A673 (cell line): Measurements from ENCODE around the gene CSTF3. TPM values are rescaled to one million over a fixed set of nuclear protein-coding genes. Genes with fewer than 3 reads are reported as not detected.

Experiments
- BruUV-seq: library from RNA; stranded (reverse); fragments of 400-500 nt; replicated peaks from 2 replicates; lab custom pipeline; 2021; lab: Mats Ljungman, UMichigan
- CTCF ChIA-PET: fragments of 300-600 bp; sonication (Branson Sonifier 250); formaldehyde crosslinking; loops from one replicate; lab custom pipeline; 2022; ENCODE audit warnings: antibody characterized with exemption; lab: Charles Lee
- POLR2A ChIA-PET: fragments of 300-600 bp; sonication (Branson Sonifier 250); formaldehyde crosslinking; loops from one replicate; lab custom pipeline; 2022; ENCODE audit warnings: antibody characterized with exemption; ENCODE audit not compliant: low non-redundant PET; lab: Charles Lee
- DNase-seq: peaks from one replicate; pipeline ENCODE4 v3.0.0-alpha.2; 2015; ENCODE audit warnings: low spot score
- H3K27ac ChIP-seq: fragments of 200-600 bp; sonication (generic); 2 replicates; pipeline ENCODE4 v1.5.1; 2016; ENCODE audit warnings: mixed run types, low read depth, mild to moderate bottlenecking, mixed read lengths, antibody characterized with exemption, low read length; ENCODE audit not compliant: poor library complexity, severe bottlenecking
- H3K27me3 ChIP-seq: fragments of 200-600 bp; sonication (generic); replicated peaks from 2 replicates; pipeline ENCODE4 v1.6.1; 2017; ENCODE audit warnings: mixed run types, low read depth, mild to moderate bottlenecking, mixed read lengths, antibody characterized with exemption, low read length; ENCODE audit not compliant: insufficient read depth, poor library complexity
- H3K36me3 ChIP-seq: fragments of 200-600 bp; sonication (generic); 2 replicates; pipeline ENCODE4 v1.6.1; 2016; ENCODE audit warnings: mixed run types, mild to moderate bottlenecking, mixed read lengths, antibody characterized with exemption, low read length; ENCODE audit not compliant: insufficient read depth, poor library complexity, severe bottlenecking
- H3K4me1 ChIP-seq: fragments of 200-600 bp; sonication (generic); 2 replicates; pipeline ENCODE4 v1.6.1; 2017; ENCODE audit warnings: mixed run types, mild to moderate bottlenecking, mixed read lengths, antibody characterized with exemption, low read length; ENCODE audit not compliant: insufficient read depth, poor library complexity, severe bottlenecking
- H3K4me3 ChIP-seq: fragments of 200-600 bp; sonication (generic); 2 replicates; pipeline ENCODE4 v1.5.1; 2016; ENCODE audit warnings: low read depth, mixed run types, mild to moderate bottlenecking, mixed read lengths, low read length; ENCODE audit not compliant: poor library complexity, severe bottlenecking
- H3K9me3 ChIP-seq: fragments of 200-600 bp; sonication (generic); 2 replicates; pipeline ENCODE4 v1.6.1; 2016; ENCODE audit warnings: mixed run types, low read depth, mild to moderate bottlenecking, mixed read lengths, antibody characterized with exemption, low read length; ENCODE audit not compliant: poor library complexity, severe bottlenecking
- CTCF ChIP-seq: fragments of 300-800, 200-600 bp; sonication (generic); conservative IDR thresholded peaks from 2 replicates; pipeline ENCODE4 v1.5.1; 2017; ENCODE audit warnings: low read depth, mild to moderate bottlenecking, antibody characterized with exemption, low read length, moderate library complexity, mixed read lengths
- EZH2 ChIP-seq: fragments of 200-600 bp; sonication (generic); IDR thresholded peaks from 2 replicates; pipeline ENCODE4 v1.6.1; 2017; ENCODE audit warnings: borderline replicate concordance, low read depth, mild to moderate bottlenecking, mixed read lengths, antibody characterized with exemption, low read length; ENCODE audit not compliant: poor library complexity, severe bottlenecking
- intact Hi-C: fragments of 100-400 bp; cut with micrococcal nuclease; formaldehyde crosslinking; loops from one replicate; pipeline ENCODE4 v1.10.0; 2022; ENCODE audit not compliant: unreplicated experiment
- total RNA-seq: library from RNA; stranded (reverse); gene quantifications from 2 replicates; pipeline ENCODE4 v1.2.3, GENCODE V29; 2021

Gene CSTF3
- total RNA-seq, 1 experiment from 2014 or later = 121 TPM

- H3K4me1 ChIP-seq = no peaks in the 10 kb centered on the region
- no TSS peak for BruUV-seq
- intact Hi-C loops = no loop called here
- H3K27me3 ChIP-seq = no peaks in the 10 kb centered on the region
- DNase-seq = no peak
- H3K4me3 ChIP-seq = no peak overlapping the region
- H3K9me3 ChIP-seq = no peaks in the 10 kb centered on the region
- POLR2A ChIA-PET = interaction anchor here (0.5 to 0.7 kb wide), 2 partner anchors 62 to 115 kb away, joined by 4 to 5 read pairs; no protein-coding TSS in a partner anchor
- H3K27ac ChIP-seq = no peak overlapping the region
- TF ChIP-seq EZH2 = no peak
- no peak for TF ChIP-seq CTCF
- H3K36me3 ChIP-seq = no peaks in the 10 kb centered on the region
- CTCF ChIA-PET = interaction anchor here (0.6 kb wide), 1 partner anchor 63 kb away, joined by 3 read pairs; no protein-coding TSS in a partner anchor
Measured at GRCh38 chr11:33191467-33191866, 30.2 kb upstream of the CSTF3 start.

GRCh38 chr11:33187998-33188722 is 26.9 kb upstream of the CSTF3 start:
- intact Hi-C loops = no loop called here
- Histone ChIP-seq H3K36me3 (no peaks in the 10 kb centered on the region), H3K9me3 (no peaks in the 10 kb centered on the region), H3K27me3 (no peaks in the 10 kb centered on the region), H3K4me1 (no peaks in the 10 kb centered on the region), H3K27ac (no peak overlapping the region), H3K4me3 (no peak overlapping the region)
- no peak for DNase-seq
- BruUV-seq = no TSS peak
- ChIA-PET POLR2A (no interaction called here), CTCF (interaction anchor here (0.7 kb wide), 1 partner anchor 133 kb away, joined by 3 read pairs; no protein-coding TSS in a partner anchor)
- TF ChIP-seq CTCF (no peak), EZH2 (no peak)

- Histone ChIP-seq H3K9me3 (no peaks in the 10 kb centered on the region), H3K4me1 (no peaks in the 10 kb centered on the region), H3K4me3 (no peak overlapping the region), H3K36me3 (no peaks in the 10 kb centered on the region), H3K27me3 (no peaks in the 10 kb centered on the region), H3K27ac (no peak overlapping the region)
- POLR2A ChIA-PET = no interaction called here
- no peak for DNase-seq
- CTCF ChIA-PET = no interaction called here
- intact Hi-C loops = no loop called here
- no peak for TF ChIP-seq CTCF
- no peak for TF ChIP-seq EZH2
- BruUV-seq = no TSS peak
Measured at GRCh38 chr11:33185756-33186155, 24.5 kb upstream of the CSTF3 start.
